ENCODE measurements around the gene SH3BP1. TPM values are rescaled to one million over a fixed set of nuclear protein-coding genes. Genes with fewer than 3 reads are reported as not detected.

SH3BP1 gene
- total RNA-seq, 6 donors from 2014 or later, result 11.4 to 58.7 (median 31.1) TPM

DNA sequence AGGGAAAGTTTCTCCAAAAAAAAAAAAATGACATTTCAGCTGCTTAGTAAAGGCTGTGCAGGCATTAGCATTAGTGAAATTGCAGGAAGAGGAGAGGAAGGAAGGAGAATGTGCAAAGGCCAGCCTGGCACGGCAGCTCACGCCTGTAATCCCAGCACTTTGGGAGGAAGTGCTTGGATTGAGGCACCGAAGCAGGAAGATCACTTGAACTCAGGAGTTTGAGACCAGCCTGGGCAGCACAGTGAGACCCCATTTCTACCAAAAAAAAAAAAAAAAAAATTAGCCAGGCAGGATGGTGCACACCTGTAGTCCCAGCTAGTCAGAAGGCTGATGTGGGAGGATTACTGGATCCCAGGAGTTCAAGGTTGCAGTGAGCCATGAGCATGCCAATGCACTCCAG lies 65.2 kb downstream of the SH3BP1 start:
- no peaks in the 10 kb centered on the region for H3K9me3 ChIP-seq
- ATAC-seq (ENCODE audit: low FRiP score in 2 of 2) (no peak), DNase-seq (no peak)
- WGBS, 2 donors, result 35 to 54% methylated on average over 3 of the region's 3 CpGs
- H3K4me1 ChIP-seq, result peaks cover 8 to 16% (median 10%) of the 10 kb centered on the region in 4 donors
- H3K4me3 ChIP-seq, result no peak overlapping the region
- TF ChIP-seq, protein P1, sequence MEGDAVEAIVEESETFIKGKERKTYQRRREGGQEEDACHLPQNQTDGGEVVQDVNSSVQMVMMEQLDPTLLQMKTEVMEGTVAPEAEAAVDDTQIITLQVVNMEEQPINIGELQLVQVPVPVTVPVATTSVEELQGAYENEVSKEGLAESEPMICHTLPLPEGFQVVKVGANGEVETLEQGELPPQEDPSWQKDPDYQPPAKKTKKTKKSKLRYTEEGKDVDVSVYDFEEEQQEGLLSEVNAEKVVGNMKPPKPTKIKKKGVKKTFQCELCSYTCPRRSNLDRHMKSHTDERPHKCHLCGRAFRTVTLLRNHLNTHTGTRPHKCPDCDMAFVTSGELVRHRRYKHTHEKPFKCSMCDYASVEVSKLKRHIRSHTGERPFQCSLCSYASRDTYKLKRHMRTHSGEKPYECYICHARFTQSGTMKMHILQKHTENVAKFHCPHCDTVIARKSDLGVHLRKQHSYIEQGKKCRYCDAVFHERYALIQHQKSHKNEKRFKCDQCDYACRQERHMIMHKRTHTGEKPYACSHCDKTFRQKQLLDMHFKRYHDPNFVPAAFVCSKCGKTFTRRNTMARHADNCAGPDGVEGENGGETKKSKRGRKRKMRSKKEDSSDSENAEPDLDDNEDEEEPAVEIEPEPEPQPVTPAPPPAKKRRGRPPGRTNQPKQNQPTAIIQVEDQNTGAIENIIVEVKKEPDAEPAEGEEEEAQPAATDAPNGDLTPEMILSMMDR (IDR thresholded peaks at IDR 0.05), result no peak
- TF ChIP-seq POLR2A (IDR thresholded peaks at IDR 0.05) (no peak), EP300 (IDR thresholded peaks at IDR 0.05) (no peak), POLR2AphosphoS5 (IDR thresholded peaks at IDR 0.05) (no peak)
- H3K27me3 ChIP-seq, result no peaks in the 10 kb centered on the region
- no peaks in the 10 kb centered on the region for H3K36me3 ChIP-seq
- H3K27ac ChIP-seq, result no peak overlapping the region

DNA sequence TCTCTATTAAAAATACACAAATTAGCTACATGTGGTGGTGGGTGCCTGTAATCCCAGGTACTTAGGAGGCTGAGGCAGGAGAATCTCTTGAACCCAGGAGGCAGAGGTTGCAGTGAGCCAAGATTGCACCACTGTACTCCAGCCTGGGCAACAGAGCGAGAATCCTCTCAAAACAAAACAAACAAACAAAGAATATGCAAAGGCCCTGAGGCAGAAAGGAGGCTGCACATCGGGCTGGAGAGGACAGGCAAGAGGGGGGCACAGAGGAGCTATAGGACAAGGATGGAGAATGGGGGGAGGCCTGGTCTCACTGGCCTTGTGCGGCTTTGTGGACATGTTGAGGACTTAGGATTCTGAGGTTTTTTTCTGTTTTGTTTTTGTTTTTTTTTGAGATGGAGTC lies 65.7 kb downstream of the SH3BP1 start:
- DNase-seq (no peak), ATAC-seq (ENCODE audit: low FRiP score in 2 of 2) (no peak)
- Histone ChIP-seq H3K27me3 (no peaks in the 10 kb centered on the region), H3K4me1 (peaks cover 8 to 16% (median 10%) of the 10 kb centered on the region in 4 donors), H3K27ac (no peak overlapping the region), H3K9me3 (no peaks in the 10 kb centered on the region), H3K4me3 (no peak overlapping the region), H3K36me3 (no peaks in the 10 kb centered on the region)
- WGBS, 2 donors, result 93 to 97% methylated on average over 3 of the region's 3 CpGs
- TF ChIP-seq, protein P1 (IDR thresholded peaks at IDR 0.05), result no peak
- TF ChIP-seq POLR2AphosphoS5 (IDR thresholded peaks at IDR 0.05) (no peak), EP300 (IDR thresholded peaks at IDR 0.05) (no peak), POLR2A (IDR thresholded peaks at IDR 0.05) (no peak)

Small RNA genes within 50 kb of the gene (small RNA-seq; reads per million reads assigned to genes)
- gene RN7SL385P, result 0 reads per million in 4 donors

Other genes starting within 250 kb of the SH3BP1 start
- 1 to 10 TPM in 5 of 6 donors, under 1 TPM in 1; 0.37 to 9.1 (median 4.5) TPM for gene ELFN2, start 212.2 kb upstream of the SH3BP1 start, total RNA-seq
- 10 to 100 TPM; 14.0 to 74.0 (median 45.9) TPM for gene MFNG, start 153.3 kb upstream of the SH3BP1 start, total RNA-seq
- gene CARD10, start 120.3 kb upstream of the SH3BP1 start, total RNA-seq, result 10 to 100 TPM in 4 of 6 donors, 1 to 10 TPM in 2; 6.2 to 19.8 (median 13.6) TPM
- 10 to 100 TPM; 38.8 to 81.7 (median 67.5) TPM for gene CDC42EP1, start 79.2 kb upstream of the SH3BP1 start, total RNA-seq
- 1 to 10 TPM in 3 of 6 donors, not detected in 3; 1.4 to 4.2 (median 2.0) TPM for gene LGALS2, start 59.6 kb upstream of the SH3BP1 start, total RNA-seq
- 100 to 1,000 TPM in 2 of 6 donors, 10 to 100 TPM in 4; 52.4 to 226 (median 68.3) TPM for gene GGA1, start 30.8 kb upstream of the SH3BP1 start, total RNA-seq
- gene PDXP, start 19.1 kb downstream of the SH3BP1 start, total RNA-seq, result 10 to 100 TPM in 1 of 6 donors, 1 to 10 TPM in 5; 2.1 to 11.1 (median 8.7) TPM
- gene LGALS1, start 36.0 kb downstream of the SH3BP1 start, total RNA-seq, result 100 to 1,000 TPM; 125 to 750 (median 400) TPM
- 10 to 100 TPM; 23.5 to 89.1 (median 26.7) TPM for gene NOL12, start 46.7 kb downstream of the SH3BP1 start, total RNA-seq
- gene TRIOBP, start 57.4 kb downstream of the SH3BP1 start, total RNA-seq, result 100 to 1,000 TPM in 4 of 6 donors, 10 to 100 TPM in 2; 76.5 to 151 (median 113) TPM
- gene GCAT, start 168.3 kb downstream of the SH3BP1 start, total RNA-seq, result 10 to 100 TPM in 2 of 6 donors, 1 to 10 TPM in 4; 2.7 to 16.7 (median 7.5) TPM
- not detected for gene GALR3, start 183.7 kb downstream of the SH3BP1 start, total RNA-seq
- gene ANKRD54, start 204.7 kb downstream of the SH3BP1 start, total RNA-seq, result 10 to 100 TPM; 22.4 to 49.2 (median 38.2) TPM
- 100 to 1,000 TPM; 130 to 418 (median 248) TPM for gene EIF3L, start 209.8 kb downstream of the SH3BP1 start, total RNA-seq

Measured in upper lobe of left lung (tissue), 6 donors.